HG02588 (cell line): Measurements from ENCODE around the gene EXOC8.

Experiments
- ATAC-seq: cut with Tn5 transposase; IDR thresholded peaks from one replicate; pipeline ENCODE4 v1.9.1; 2021; ENCODE audit warnings: mild to moderate bottlenecking, moderate library complexity; ENCODE audit not compliant: unreplicated experiment

Gene EXOC8

GRCh38 chr1:231317306-231318014 is 20.2 kb downstream of the EXOC8 start:
- no peak for ATAC-seq

- peak; percentile 85 for ATAC-seq
Observed at GRCh38 chr1:231315887-231316286, 21.8 kb downstream of the EXOC8 start.

- no peak for ATAC-seq
Observed at GRCh38 chr1:231313661-231314060, 24.0 kb downstream of the EXOC8 start.

- no peak for ATAC-seq
Observed at GRCh38 chr1:231312432-231312788, 25.2 kb downstream of the EXOC8 start.

- ATAC-seq, result no peak
Observed at GRCh38 chr1:231311720-231312431, 25.8 kb downstream of the EXOC8 start.

- ATAC-seq, result no peak
Observed at GRCh38 chr1:231310391-231310934, 27.2 kb downstream of the EXOC8 start.

GRCh38 chr1:231301990-231302389 is 35.7 kb downstream of the EXOC8 start:
- no peak for ATAC-seq

- ATAC-seq, result no peak
Observed at GRCh38 chr1:231295938-231296337, 41.7 kb downstream of the EXOC8 start.

- no peak for ATAC-seq
Observed at GRCh38 chr1:231286603-231287002, 51.0 kb downstream of the EXOC8 start.

GRCh38 chr1:231284441-231284840 is 53.2 kb downstream of the EXOC8 start:
- no peak for ATAC-seq
